Activated CD4-positive, alpha-beta memory T cell treated with anti-CD3 and anti-CD28 coated beads, Interleukin-2, amount 10 ng/mL, durations not matched to agents 7 days and 5 days (primary cell): ENCODE measurements around the gene PSMB7. TPM values are rescaled to one million over a fixed set of nuclear protein-coding genes. Genes with fewer than 3 reads are reported as not detected.
A peak's percentile ranks its signal among the peaks of the same experiment; 100 is the strongest.
"Not testable (repeated sequence)": the region's sequence is repeated elsewhere in the genome, so short reads cannot be mapped to it uniquely, and the experiment has no call there.

Experiments used
- CTCF ChIA-PET: fragments of 350-600 bp; sonication (Branson Sonifier 250); formaldehyde crosslinking; loops from one replicate; lab custom pipeline; 2021; ENCODE audit warnings: antibody characterized with exemption, inconsistent platforms; lab: Charles Lee
- POLR2A ChIA-PET: fragments of 350-600 bp; sonication (Branson Sonifier 250); formaldehyde crosslinking; loops from one replicate; lab custom pipeline; 2021; ENCODE audit warnings: antibody characterized with exemption; lab: Charles Lee
- DNase-seq: peaks from one replicate; pipeline ENCODE4 v3.0.0-alpha.2; 2020
- H3K27ac Mint-ChIP-seq: one replicate; pipeline ENCODE4 v1.8.0; 2021; ENCODE audit warnings: mild to moderate bottlenecking, mixed read lengths
- H3K27me3 Mint-ChIP-seq: one replicate; pipeline ENCODE4 v1.8.0; 2021; ENCODE audit warnings: mixed read lengths
- H3K36me3 Mint-ChIP-seq: one replicate; pipeline ENCODE4 v1.8.0; 2021; ENCODE audit warnings: low read depth, mixed read lengths
- H3K4me1 Mint-ChIP-seq: one replicate; pipeline ENCODE4 v1.8.0; 2021; ENCODE audit warnings: mixed read lengths
- H3K4me3 Mint-ChIP-seq: one replicate; pipeline ENCODE4 v1.8.0; 2021; ENCODE audit warnings: mild to moderate bottlenecking, mixed read lengths
- H3K9me3 Mint-ChIP-seq: one replicate; pipeline ENCODE4 v1.8.0; 2021; ENCODE audit warnings: mixed read lengths
- total RNA-seq, 2 experiments: library from RNA; stranded (reverse); gene quantifications; one replicate each; pipeline ENCODE4 v1.2.3, GENCODE V29; 2021

Gene PSMB7
- total RNA-seq, 2 experiments from 2014 or later, result 113 to 120 TPM

GRCh38 chr9:124439086-124439485 lies 23.8 kb upstream of the PSMB7 start:
- Mint-ChIP-seq H3K36me3 (no peaks in the 10 kb centered on the region), H3K9me3 (no peaks in the 10 kb centered on the region), H3K27ac (no peak overlapping the region), H3K4me3 (no peak overlapping the region), H3K4me1 (no peaks in the 10 kb centered on the region), H3K27me3 (peaks cover 23% of the 10 kb centered on the region)
- no peak for DNase-seq
- POLR2A ChIA-PET, result no interaction called here
- CTCF ChIA-PET, result no interaction called here

- H3K4me3 Mint-ChIP-seq, result no peak overlapping the region
- no peak overlapping the region for H3K27ac Mint-ChIP-seq
- POLR2A ChIA-PET, result interaction anchor here (0.6 kb wide), 1 partner anchor 98 kb away, joined by 3 read pairs; no protein-coding TSS in a partner anchor
- DNase-seq, result no peak
- no peaks in the 10 kb centered on the region for H3K36me3 Mint-ChIP-seq
- H3K27me3 Mint-ChIP-seq, result peaks cover 19% of the 10 kb centered on the region
- no peaks in the 10 kb centered on the region for H3K9me3 Mint-ChIP-seq
- no peaks in the 10 kb centered on the region for H3K4me1 Mint-ChIP-seq
- CTCF ChIA-PET, result no interaction called here
These were observed 22.8 kb upstream of the PSMB7 start for GRCh38 chr9:124438091-124438490.

DNA sequence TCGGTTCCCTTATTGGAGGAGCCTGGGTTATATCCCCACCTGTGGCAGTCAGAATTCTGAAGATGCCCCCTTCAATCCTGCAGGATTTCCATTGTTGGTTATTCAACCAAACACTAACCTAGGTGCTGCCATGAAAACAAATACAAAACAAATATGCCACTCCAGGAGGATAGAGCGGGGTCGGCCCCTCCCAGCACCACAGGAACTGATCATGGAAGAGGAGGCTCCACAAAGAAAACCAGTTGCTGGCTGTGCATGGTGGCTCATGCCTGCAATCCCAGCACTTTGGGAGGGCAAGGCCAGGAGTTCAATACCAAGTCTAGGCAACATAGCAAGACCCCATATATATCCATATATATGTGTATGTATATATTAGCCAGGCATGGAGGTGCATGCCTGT lies 21.8 kb upstream of the PSMB7 start:
- H3K4me3 Mint-ChIP-seq, result no peak overlapping the region
- peaks cover 19% of the 10 kb centered on the region for H3K27me3 Mint-ChIP-seq
- no peak overlapping the region for H3K27ac Mint-ChIP-seq
- ChIA-PET POLR2A (no interaction called here), CTCF (no interaction called here)
- H3K36me3 Mint-ChIP-seq, result no peaks in the 10 kb centered on the region
- H3K4me1 Mint-ChIP-seq, result no peaks in the 10 kb centered on the region
- no peak for DNase-seq
- H3K9me3 Mint-ChIP-seq, result no peaks in the 10 kb centered on the region

DNA sequence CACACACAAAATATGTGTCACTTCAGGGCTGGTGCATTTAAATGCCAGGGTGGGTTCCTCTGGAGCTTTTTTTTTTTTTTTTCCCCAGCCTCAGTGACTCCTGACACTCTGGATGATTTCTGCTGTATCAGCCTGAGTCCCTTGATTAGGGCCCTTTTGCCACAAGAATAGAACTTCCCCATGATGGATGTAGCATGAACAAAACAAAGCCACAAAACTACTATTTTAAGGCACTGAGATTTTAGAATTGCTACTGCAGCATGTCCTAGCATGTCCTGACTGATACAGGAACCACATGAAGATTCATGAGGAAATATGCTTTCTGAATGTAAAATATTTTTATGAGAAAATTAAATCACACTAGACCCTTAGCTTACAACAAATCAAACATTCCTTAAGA lies 21.1 kb upstream of the PSMB7 start:
- POLR2A ChIA-PET, result interaction anchor here (0.7 kb wide), 1 partner anchor 714 kb away, joined by 3 read pairs; no protein-coding TSS in a partner anchor
- Mint-ChIP-seq H3K9me3 (no peaks in the 10 kb centered on the region), H3K4me3 (no peak overlapping the region), H3K27ac (no peak overlapping the region), H3K36me3 (no peaks in the 10 kb centered on the region), H3K27me3 (peaks cover 13% of the 10 kb centered on the region), H3K4me1 (no peaks in the 10 kb centered on the region)
- CTCF ChIA-PET, result interaction anchor here (0.6 to 0.7 kb wide), 2 partner anchors 17 to 26 kb away, joined by 3 to 8 read pairs; no protein-coding TSS in a partner anchor
- DNase-seq, result no peak

DNA sequence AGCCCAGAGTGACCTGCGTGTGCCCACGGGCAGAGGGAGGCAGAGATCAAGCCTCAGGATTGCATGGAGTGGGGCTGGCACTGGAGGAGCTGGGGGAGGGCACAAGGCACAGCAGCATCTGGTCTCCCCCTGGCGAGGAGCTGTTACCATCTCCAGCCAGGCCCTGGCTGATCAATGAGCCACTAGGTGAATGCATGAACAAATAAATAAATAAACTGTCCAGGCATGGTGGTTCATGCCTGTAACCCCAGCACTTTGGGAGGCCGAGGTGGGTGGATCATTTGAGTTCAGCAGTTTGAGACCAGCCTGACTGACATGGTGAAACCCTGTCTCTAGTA lies 14.3 kb upstream of the PSMB7 start:
- ChIA-PET POLR2A (no interaction called here), CTCF (interaction anchor here (0.8 kb wide), 1 partner anchor 107 kb away, joined by 3 read pairs; no protein-coding TSS in a partner anchor)
- H3K27ac Mint-ChIP-seq, result no peak overlapping the region
- H3K36me3 Mint-ChIP-seq, result no peaks in the 10 kb centered on the region
- H3K27me3 Mint-ChIP-seq, result peaks cover 6% of the 10 kb centered on the region
- no peaks in the 10 kb centered on the region for H3K9me3 Mint-ChIP-seq
- no peak overlapping the region for H3K4me3 Mint-ChIP-seq
- H3K4me1 Mint-ChIP-seq, result no peaks in the 10 kb centered on the region
- no peak for DNase-seq

GRCh38 chr9:124428751-124429529 lies 13.7 kb upstream of the PSMB7 start:
- POLR2A ChIA-PET, result no interaction called here
- no peak overlapping the region for H3K27ac Mint-ChIP-seq
- CTCF ChIA-PET, result interaction anchor here (0.6 to 0.7 kb wide), 2 partner anchors 8 to 49 kb away, joined by 3 read pairs; no protein-coding TSS in a partner anchor
- no peaks in the 10 kb centered on the region for H3K4me1 Mint-ChIP-seq
- DNase-seq, result no peak
- no peaks in the 10 kb centered on the region for H3K9me3 Mint-ChIP-seq
- peaks cover 11% of the 10 kb centered on the region for H3K27me3 Mint-ChIP-seq
- H3K4me3 Mint-ChIP-seq, result no peak overlapping the region
- no peaks in the 10 kb centered on the region for H3K36me3 Mint-ChIP-seq

DNA sequence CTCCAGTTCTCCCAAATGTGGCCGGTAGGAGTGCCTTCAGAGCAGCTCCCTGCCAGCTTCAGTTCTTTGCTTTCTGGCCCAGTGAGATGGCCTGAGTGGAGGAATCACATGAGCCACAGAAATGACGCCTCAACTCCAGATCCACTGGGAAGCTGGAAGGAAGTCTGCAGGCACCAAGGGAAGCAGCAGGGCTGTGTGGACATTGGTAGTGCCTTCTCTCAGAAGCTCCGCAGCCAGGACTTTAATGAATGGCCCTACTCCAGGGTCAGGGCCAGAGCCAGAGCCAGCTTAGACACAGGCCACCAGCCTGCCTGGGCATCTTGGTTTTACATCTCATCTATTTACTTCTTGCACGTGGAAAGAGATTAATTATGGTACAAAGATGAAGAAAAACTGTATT lies 12.0 kb upstream of the PSMB7 start:
- no peak overlapping the region for H3K27ac Mint-ChIP-seq

GRCh38 chr9:124426361-124426760 lies 11.1 kb upstream of the PSMB7 start:
- Mint-ChIP-seq H3K36me3 (no peaks in the 10 kb centered on the region), H3K4me3 (no peak overlapping the region), H3K9me3 (no peaks in the 10 kb centered on the region), H3K27ac (no peak overlapping the region), H3K4me1 (no peaks in the 10 kb centered on the region), H3K27me3 (peaks cover 8% of the 10 kb centered on the region)
- ChIA-PET CTCF (no interaction called here), POLR2A (no interaction called here)
- DNase-seq, result no peak

More for the DNA sequence above, 12.0 kb upstream of the PSMB7 start:
- Mint-ChIP-seq H3K36me3 (no peaks in the 10 kb centered on the region), H3K9me3 (no peaks in the 10 kb centered on the region), H3K27me3 (peaks cover 10% of the 10 kb centered on the region), H3K4me1 (no peaks in the 10 kb centered on the region), H3K4me3 (no peak overlapping the region)
- CTCF ChIA-PET, result no interaction called here
- no peak for DNase-seq
- POLR2A ChIA-PET, result no interaction called here

- POLR2A ChIA-PET, H3K4me3 Mint-ChIP-seq, DNase-seq, CTCF ChIA-PET, H3K27me3 Mint-ChIP-seq, H3K9me3 Mint-ChIP-seq, H3K27ac Mint-ChIP-seq, H3K36me3 Mint-ChIP-seq, H3K4me1 Mint-ChIP-seq: not testable (repeated sequence)
These were observed 10.5 kb upstream of the PSMB7 start for GRCh38 chr9:124425733-124426132.

GRCh38 chr9:124423591-124423990 lies 8.3 kb upstream of the PSMB7 start:
- Mint-ChIP-seq H3K4me1 (peaks cover 10% of the 10 kb centered on the region), H3K36me3 (no peaks in the 10 kb centered on the region), H3K27me3 (peaks cover 8% of the 10 kb centered on the region), H3K4me3 (no peak overlapping the region), H3K27ac (no peak overlapping the region), H3K9me3 (no peaks in the 10 kb centered on the region)
- DNase-seq, result no peak
- POLR2A ChIA-PET, result no interaction called here
- CTCF ChIA-PET, result no interaction called here

GRCh38 chr9:124423155-124423554 lies 7.9 kb upstream of the PSMB7 start:
- ChIA-PET CTCF (no interaction called here), POLR2A (no interaction called here)
- DNase-seq, result no peak
- Mint-ChIP-seq H3K36me3 (no peaks in the 10 kb centered on the region), H3K9me3 (no peaks in the 10 kb centered on the region), H3K4me3 (no peak overlapping the region), H3K4me1 (peaks cover 11% of the 10 kb centered on the region), H3K27me3 (peaks cover 8% of the 10 kb centered on the region), H3K27ac (no peak overlapping the region)

GRCh38 chr9:124420991-124421543 lies 5.8 kb upstream of the PSMB7 start:
- POLR2A ChIA-PET, result no interaction called here
- Mint-ChIP-seq H3K9me3 (no peaks in the 10 kb centered on the region), H3K4me1 (peaks cover 11% of the 10 kb centered on the region), H3K27ac (no peak overlapping the region), H3K4me3 (no peak overlapping the region), H3K36me3 (no peaks in the 10 kb centered on the region), H3K27me3 (peaks cover 8% of the 10 kb centered on the region)
- DNase-seq, result no peak
- CTCF ChIA-PET, result interaction anchor here (0.7 to 7.1 kb wide), 5 partner anchors 8 to 196 kb away, joined by 3 to 48 read pairs (median 3); no protein-coding TSS in a partner anchor

- Mint-ChIP-seq H3K27me3 (peaks cover 8% of the 10 kb centered on the region), H3K4me1 (peaks cover 15% of the 10 kb centered on the region), H3K4me3 (no peak overlapping the region), H3K9me3 (peaks cover 3% of the 10 kb centered on the region), H3K27ac (no peak overlapping the region), H3K36me3 (peaks cover 6% of the 10 kb centered on the region)
- peak; percentile 31 for DNase-seq
- ChIA-PET CTCF (interaction anchor here (0.6 to 7.1 kb wide), 12 partner anchors 9 to 765 kb away, joined by 3 to 48 read pairs (median 3); partner anchors contain the start of gene WDR38), POLR2A (no interaction called here)
These were observed 4.7 kb upstream of the PSMB7 start for GRCh38 chr9:124419832-124420489.
